Coronary artery (tissue), 2 donors: ENCODE data around the gene DSE.

ENCODE experiments used
- DNase-seq: peaks from one replicate; pipeline ENCODE4 v3.0.0-alpha.2; 2017; ENCODE audit warnings: low spot score
- H3K27ac ChIP-seq, 2 donors: fragments of 200-600 bp; sonication (generic); one replicate each; pipeline ENCODE4 v1.5.1; 2016 to 2019
- H3K4me3 ChIP-seq: fragments of 200-600 bp; sonication (generic); 2 replicates; pipeline ENCODE4 v1.5.1; 2016; ENCODE audit warnings: mild to moderate bottlenecking, moderate library complexity
- TF ChIP-seq, protein P1 (sequence below): fragments of 200-600 bp; sonication (generic); IDR thresholded peaks from one replicate; pipeline ENCODE4 v1.5.1; 2019; ENCODE audit warnings: antibody characterized with exemption

DSE gene

DNA sequence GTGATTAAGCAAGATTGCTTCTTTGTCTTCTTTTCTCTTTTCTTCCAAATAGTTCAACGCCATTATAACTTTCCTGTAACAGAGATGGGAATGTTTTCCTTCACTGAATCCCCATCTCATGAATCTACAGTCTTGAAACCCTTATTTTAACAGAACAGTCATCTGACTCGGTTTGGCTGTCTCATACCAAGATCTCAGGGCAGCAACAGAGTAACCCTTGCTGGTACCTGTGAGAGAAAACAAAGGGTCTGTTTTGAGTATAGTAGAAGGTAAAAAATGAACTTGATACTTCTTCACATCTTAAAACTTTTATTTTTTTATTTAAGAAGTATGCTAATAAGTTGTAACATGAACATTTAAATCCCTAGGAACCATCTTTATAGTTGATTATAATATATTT lies 19.6 kb upstream of the DSE start:
- DNase-seq: no peak
- H3K27ac ChIP-seq: no peak overlapping the region

GRCh38 chr6:116352515-116353471 lies 18.0 kb upstream of the DSE start:
- DNase-seq: no peak
- Histone ChIP-seq H3K4me3 (peak overlapping the region; percentile 39), H3K27ac (peak overlapping the region; percentile 50 to 77)
- TF ChIP-seq, protein P1, sequence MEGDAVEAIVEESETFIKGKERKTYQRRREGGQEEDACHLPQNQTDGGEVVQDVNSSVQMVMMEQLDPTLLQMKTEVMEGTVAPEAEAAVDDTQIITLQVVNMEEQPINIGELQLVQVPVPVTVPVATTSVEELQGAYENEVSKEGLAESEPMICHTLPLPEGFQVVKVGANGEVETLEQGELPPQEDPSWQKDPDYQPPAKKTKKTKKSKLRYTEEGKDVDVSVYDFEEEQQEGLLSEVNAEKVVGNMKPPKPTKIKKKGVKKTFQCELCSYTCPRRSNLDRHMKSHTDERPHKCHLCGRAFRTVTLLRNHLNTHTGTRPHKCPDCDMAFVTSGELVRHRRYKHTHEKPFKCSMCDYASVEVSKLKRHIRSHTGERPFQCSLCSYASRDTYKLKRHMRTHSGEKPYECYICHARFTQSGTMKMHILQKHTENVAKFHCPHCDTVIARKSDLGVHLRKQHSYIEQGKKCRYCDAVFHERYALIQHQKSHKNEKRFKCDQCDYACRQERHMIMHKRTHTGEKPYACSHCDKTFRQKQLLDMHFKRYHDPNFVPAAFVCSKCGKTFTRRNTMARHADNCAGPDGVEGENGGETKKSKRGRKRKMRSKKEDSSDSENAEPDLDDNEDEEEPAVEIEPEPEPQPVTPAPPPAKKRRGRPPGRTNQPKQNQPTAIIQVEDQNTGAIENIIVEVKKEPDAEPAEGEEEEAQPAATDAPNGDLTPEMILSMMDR: no peak

More for the DNA sequence above, 19.6 kb upstream of the DSE start:
- TF ChIP-seq, protein P1: no peak
- H3K4me3 ChIP-seq: no peak overlapping the region

- Histone ChIP-seq H3K4me3 (no peak overlapping the region), H3K27ac (no peak overlapping the region)
- no peak for DNase-seq
- TF ChIP-seq, protein P1: no peak
These were observed 16.5 kb upstream of the DSE start for GRCh38 chr6:116354236-116354635.

DNA sequence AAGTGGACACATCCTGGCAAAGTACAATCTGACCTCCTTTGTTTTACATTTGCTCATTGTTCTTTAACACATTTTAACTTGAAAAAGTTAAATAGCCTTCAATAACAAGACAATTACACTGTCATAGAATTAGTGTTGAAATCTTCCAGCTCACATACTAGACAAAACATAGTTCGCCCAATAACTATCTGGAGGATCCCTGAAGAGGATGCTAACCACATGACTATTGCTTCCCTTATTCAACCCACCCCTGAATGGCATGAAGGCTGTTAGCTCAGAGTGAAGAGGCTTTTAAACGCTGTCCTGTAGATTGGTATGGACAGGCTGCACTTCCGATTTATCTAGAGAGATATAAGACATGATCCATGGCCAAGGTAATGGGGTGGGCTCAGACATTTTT lies 15.0 kb upstream of the DSE start:
- TF ChIP-seq, protein P1: no peak
- no peak overlapping the region for H3K4me3 ChIP-seq
- no peak for DNase-seq
- H3K27ac ChIP-seq: no peak overlapping the region

DNA sequence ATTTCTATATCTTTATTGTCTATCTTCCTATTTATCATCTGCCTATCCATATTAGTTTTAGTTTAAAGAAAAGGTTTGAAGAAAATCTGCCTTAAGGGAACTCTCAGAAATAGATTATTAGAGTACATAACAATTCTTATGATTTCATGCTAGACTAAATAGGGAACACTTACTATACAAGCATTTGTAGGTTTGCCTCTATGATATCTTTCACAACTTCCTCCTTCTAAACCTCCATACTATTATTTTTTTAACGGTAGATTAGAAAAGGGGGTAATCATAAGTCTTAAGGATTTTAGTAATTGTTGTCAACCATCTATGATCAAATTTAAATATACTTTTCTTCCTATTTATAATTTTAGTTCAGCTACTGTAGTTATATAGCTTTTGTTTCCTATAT lies 11.6 kb upstream of the DSE start:
- Histone ChIP-seq H3K4me3 (no peak overlapping the region), H3K27ac (no peak overlapping the region)
- TF ChIP-seq, protein P1: no peak
- no peak for DNase-seq

GRCh38 chr6:116359835-116360234 lies 10.9 kb upstream of the DSE start:
- H3K27ac ChIP-seq: no peak overlapping the region
- H3K4me3 ChIP-seq: no peak overlapping the region
- TF ChIP-seq, protein P1: no peak

DNA sequence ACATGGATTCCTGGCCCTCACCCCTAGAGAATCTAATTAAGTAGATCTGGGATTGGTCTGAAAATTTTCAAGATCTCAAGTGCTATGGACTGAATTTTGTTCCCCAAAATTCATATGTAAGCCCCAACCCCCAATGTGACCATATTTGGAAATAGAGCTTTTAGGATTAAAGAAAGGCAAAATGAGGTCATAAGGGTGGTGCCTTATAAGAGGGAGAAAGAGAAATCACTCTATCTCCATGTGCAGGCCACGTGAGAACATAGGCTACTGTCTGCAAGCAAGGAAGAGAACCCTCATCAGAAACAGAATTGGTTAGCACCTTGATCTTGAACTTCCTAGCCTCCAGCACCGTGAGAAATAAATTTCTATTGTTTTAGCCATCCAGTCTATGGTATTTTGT lies 8.5 kb upstream of the DSE start:
- H3K4me3 ChIP-seq: no peak overlapping the region
- H3K27ac ChIP-seq: no peak overlapping the region
- no peak for DNase-seq
- TF ChIP-seq, protein P1: no peak

More at GRCh38 chr6:116359835-116360234, 10.9 kb upstream of the DSE start:
- DNase-seq: no peak
